Measurements from ENCODE around the gene RENBP. TPM values are rescaled to one million over a fixed set of nuclear protein-coding genes. Genes with fewer than 3 reads are reported as not detected.

RENBP gene
- total and polyA plus RNA-seq, 2 of the 13 experiments (the other 11 are each of a cell fraction or from before 2014, with no cell fraction given), result 1.4 to 2.6 TPM

DNA sequence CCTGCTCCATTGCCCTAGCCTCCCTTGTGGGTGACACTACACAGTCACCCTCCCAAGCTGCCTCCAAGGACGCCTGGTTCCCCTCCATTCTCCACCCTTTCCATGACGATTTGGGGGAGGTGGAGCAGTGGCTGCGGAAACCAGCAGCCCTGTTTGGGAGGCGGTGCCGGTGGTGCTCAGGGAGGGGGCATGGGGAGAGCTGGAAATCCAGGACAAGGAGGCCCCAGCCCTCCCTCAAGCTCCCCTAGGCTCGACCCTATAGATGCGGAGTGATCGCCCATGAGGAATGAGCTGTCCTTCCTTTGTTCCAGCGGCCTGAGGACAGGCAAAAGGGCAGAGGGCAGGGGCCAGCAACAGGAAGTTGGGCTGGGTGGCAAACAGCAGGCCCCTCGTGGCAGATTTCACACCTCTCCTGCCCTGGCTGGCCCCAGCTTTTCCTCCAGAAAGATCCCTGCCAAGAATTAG, 3.6 kb upstream of the RENBP start (continued):
- no peak for TF ChIP-seq YY1 (IDR thresholded peaks at IDR 0.05; ENCODE audit: insufficient read depth, insufficient replicate concordance, low read depth, low read length)
- TF ChIP-seq SMC3 (IDR thresholded peaks at IDR 0.05; ENCODE audit: low read length), result no peak
- no peak for TF ChIP-seq ONECUT2 (CRISPR knock-in tag; IDR thresholded peaks at IDR 0.05)
- TF ChIP-seq, protein P1, sequence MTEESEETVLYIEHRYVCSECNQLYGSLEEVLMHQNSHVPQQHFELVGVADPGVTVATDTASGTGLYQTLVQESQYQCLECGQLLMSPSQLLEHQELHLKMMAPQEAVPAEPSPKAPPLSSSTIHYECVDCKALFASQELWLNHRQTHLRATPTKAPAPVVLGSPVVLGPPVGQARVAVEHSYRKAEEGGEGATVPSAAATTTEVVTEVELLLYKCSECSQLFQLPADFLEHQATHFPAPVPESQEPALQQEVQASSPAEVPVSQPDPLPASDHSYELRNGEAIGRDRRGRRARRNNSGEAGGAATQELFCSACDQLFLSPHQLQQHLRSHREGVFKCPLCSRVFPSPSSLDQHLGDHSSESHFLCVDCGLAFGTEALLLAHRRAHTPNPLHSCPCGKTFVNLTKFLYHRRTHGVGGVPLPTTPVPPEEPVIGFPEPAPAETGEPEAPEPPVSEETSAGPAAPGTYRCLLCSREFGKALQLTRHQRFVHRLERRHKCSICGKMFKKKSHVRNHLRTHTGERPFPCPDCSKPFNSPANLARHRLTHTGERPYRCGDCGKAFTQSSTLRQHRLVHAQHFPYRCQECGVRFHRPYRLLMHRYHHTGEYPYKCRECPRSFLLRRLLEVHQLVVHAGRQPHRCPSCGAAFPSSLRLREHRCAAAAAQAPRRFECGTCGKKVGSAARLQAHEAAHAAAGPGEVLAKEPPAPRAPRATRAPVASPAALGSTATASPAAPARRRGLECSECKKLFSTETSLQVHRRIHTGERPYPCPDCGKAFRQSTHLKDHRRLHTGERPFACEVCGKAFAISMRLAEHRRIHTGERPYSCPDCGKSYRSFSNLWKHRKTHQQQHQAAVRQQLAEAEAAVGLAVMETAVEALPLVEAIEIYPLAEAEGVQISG (CRISPR knock-in tag; IDR thresholded peaks at IDR 0.05), result 0 out of 2 replicates have a peak, but pooled peaks have one; percentile 20
- TF ChIP-seq, protein P2, sequence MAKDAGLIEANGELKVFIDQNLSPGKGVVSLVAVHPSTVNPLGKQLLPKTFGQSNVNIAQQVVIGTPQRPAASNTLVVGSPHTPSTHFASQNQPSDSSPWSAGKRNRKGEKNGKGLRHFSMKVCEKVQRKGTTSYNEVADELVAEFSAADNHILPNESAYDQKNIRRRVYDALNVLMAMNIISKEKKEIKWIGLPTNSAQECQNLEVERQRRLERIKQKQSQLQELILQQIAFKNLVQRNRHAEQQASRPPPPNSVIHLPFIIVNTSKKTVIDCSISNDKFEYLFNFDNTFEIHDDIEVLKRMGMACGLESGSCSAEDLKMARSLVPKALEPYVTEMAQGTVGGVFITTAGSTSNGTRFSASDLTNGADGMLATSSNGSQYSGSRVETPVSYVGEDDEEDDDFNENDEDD (CRISPR knock-in tag; IDR thresholded peaks at IDR 0.05; ENCODE audit: borderline replicate concordance), result peak; percentile 86; the same call in 1 of the 2 replicates
- TF ChIP-seq RARA (CRISPR knock-in tag; IDR thresholded peaks at IDR 0.05), result peak; percentile 50; the same call in 1 of the 2 replicates
- TF ChIP-seq, protein P3, sequence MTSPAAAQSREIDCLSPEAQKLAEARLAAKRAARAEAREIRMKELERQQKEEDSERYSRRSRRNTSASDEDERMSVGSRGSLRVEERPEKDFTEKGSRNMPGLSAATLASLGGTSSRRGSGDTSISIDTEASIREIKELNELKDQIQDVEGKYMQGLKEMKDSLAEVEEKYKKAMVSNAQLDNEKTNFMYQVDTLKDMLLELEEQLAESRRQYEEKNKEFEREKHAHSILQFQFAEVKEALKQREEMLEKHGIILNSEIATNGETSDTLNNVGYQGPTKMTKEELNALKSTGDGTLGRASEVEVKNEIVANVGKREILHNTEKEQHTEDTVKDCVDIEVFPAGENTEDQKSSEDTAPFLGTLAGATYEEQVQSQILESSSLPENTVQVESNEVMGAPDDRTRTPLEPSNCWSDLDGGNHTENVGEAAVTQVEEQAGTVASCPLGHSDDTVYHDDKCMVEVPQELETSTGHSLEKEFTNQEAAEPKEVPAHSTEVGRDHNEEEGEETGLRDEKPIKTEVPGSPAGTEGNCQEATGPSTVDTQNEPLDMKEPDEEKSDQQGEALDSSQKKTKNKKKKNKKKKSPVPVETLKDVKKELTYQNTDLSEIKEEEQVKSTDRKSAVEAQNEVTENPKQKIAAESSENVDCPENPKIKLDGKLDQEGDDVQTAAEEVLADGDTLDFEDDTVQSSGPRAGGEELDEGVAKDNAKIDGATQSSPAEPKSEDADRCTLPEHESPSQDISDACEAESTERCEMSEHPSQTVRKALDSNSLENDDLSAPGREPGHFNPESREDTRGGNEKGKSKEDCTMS (CRISPR knock-in tag; conservative IDR thresholded peaks at IDR 0.05), result no peak
- TF ChIP-seq TBX3 (IDR thresholded peaks at IDR 0.05; ENCODE audit: borderline replicate concordance), result peak; percentile 54; the same call in 1 of the 2 replicates
- peak; percentile 94 for TF ChIP-seq TBX2 (CRISPR knock-in tag; IDR thresholded peaks at IDR 0.05; ENCODE audit: borderline replicate concordance)
- 0 out of 2 replicates have a peak, but pooled peaks have one; percentile 14 for TF ChIP-seq ZBTB7A (CRISPR knock-in tag; IDR thresholded peaks at IDR 0.05)
- no peak for TF ChIP-seq SKI (IDR thresholded peaks at IDR 0.05; ENCODE audit: partially characterized antibody)
- no peak for TF ChIP-seq ZNF570 (CRISPR knock-in tag; IDR thresholded peaks at IDR 0.05; ENCODE audit: borderline replicate concordance)
- 0 out of 2 replicates have a peak, but pooled peaks have one; percentile 53 for TF ChIP-seq ZNF605 (CRISPR knock-in tag; IDR thresholded peaks at IDR 0.05)
- TF ChIP-seq ZFY (CRISPR knock-in tag; IDR thresholded peaks at IDR 0.05), result peak; percentile 23; the same call in 1 of the 2 replicates
- TF ChIP-seq RXRB (CRISPR knock-in tag; IDR thresholded peaks at IDR 0.05; ENCODE audit: borderline replicate concordance), result 0 out of 2 replicates have a peak, but pooled peaks have one; percentile 26
- TF ChIP-seq NR2F2 (IDR thresholded peaks at IDR 0.05; ENCODE audit: borderline replicate concordance, low read depth), result peak; percentile 67
- TF ChIP-seq ELF3 (CRISPR knock-in tag; IDR thresholded peaks at IDR 0.05), result peak; percentile 40; the same call in 1 of the 2 replicates
- TF ChIP-seq, protein P4, sequence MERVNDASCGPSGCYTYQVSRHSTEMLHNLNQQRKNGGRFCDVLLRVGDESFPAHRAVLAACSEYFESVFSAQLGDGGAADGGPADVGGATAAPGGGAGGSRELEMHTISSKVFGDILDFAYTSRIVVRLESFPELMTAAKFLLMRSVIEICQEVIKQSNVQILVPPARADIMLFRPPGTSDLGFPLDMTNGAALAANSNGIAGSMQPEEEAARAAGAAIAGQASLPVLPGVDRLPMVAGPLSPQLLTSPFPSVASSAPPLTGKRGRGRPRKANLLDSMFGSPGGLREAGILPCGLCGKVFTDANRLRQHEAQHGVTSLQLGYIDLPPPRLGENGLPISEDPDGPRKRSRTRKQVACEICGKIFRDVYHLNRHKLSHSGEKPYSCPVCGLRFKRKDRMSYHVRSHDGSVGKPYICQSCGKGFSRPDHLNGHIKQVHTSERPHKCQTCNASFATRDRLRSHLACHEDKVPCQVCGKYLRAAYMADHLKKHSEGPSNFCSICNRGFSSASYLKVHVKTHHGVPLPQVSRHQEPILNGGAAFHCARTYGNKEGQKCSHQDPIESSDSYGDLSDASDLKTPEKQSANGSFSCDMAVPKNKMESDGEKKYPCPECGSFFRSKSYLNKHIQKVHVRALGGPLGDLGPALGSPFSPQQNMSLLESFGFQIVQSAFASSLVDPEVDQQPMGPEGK (CRISPR knock-in tag; IDR thresholded peaks at IDR 0.05), result peak; percentile 61
- peak; percentile 26; the same call in 1 of the 2 replicates for TF ChIP-seq ZNF430 (CRISPR knock-in tag; IDR thresholded peaks at IDR 0.05)
- TF ChIP-seq ZMAT3 (CRISPR knock-in tag; conservative IDR thresholded peaks at IDR 0.05), result 0 out of 2 replicates have a peak, but pooled peaks have one; percentile 35

All from HepG2 (cell line).